ENCODE results near the gene TMEM17. TPM values are rescaled to one million over a fixed set of nuclear protein-coding genes. Genes with fewer than 3 reads are reported as not detected.
"Not testable (repeated sequence)": the region's sequence is repeated elsewhere in the genome, so short reads cannot be mapped to it uniquely, and the experiment has no call there.

Gene TMEM17
- polyA plus RNA-seq, 3 donors = 0.08 to 0.26 (median 0.10) TPM

GRCh38 chr2:62525549-62526269 lies 19.7 kb upstream of the TMEM17 start:
- Histone ChIP-seq H3K9me3 (replicated peaks in 1 of 2; ENCODE audit: control insufficient read depth in 1 of 2, insufficient read depth in 1 of 2, low read length in 2 of 2) (peaks cover 0 to 7% of the 10 kb centered on the region in 2 donors), H2AFZ (ENCODE audit: insufficient read depth, low read depth, low read length, poor library complexity, severe bottlenecking) (no peak overlapping the region), H4K20me1 (ENCODE audit: insufficient read depth, low read length) (no peaks in the 10 kb centered on the region), H3K4me3 (replicated peaks in 1 of 3; ENCODE audit: low read depth in 2 of 3, low read length in 3 of 3) (no peak overlapping the region), H3K36me3 (replicated peaks in 1 of 2; ENCODE audit: control insufficient read depth in 1 of 2, insufficient read depth in 2 of 2, low read length in 2 of 2) (no peaks in the 10 kb centered on the region), H3K27me3 (ENCODE audit: control insufficient read depth in 2 of 2, insufficient read depth in 2 of 2, low read length in 2 of 2) (no peaks in the 10 kb centered on the region), H3K79me2 (ENCODE audit: insufficient read depth, low read length) (no peaks in the 10 kb centered on the region), H3K4me1 (ENCODE audit: control insufficient read depth in 1 of 2, insufficient read depth in 2 of 2, low read length in 2 of 2) (no peaks in the 10 kb centered on the region), H3K27ac (ENCODE audit: low read depth in 1 of 2, low read length in 2 of 2) (no peak overlapping the region), H3K4me2 (replicated peaks; ENCODE audit: extremely low read depth, low read length, poor library complexity, severe bottlenecking) (no peak overlapping the region), H3K9ac (ENCODE audit: insufficient read depth, low read length, poor library complexity, severe bottlenecking) (no peak overlapping the region)
- Mint-ChIP-seq H3K27ac (no peak overlapping the region), H3K27me3 (ENCODE audit: low read depth in 3 of 3) (peaks cover 0 to 2% (median 1%) of the 10 kb centered on the region in 3 donors), H3K4me3 (no peak overlapping the region), H3K4me1 (no peaks in the 10 kb centered on the region), H3K9me3 (peaks cover 0 to 9% (median 6%) of the 10 kb centered on the region in 7 donors), H3K36me3 (no peaks in the 10 kb centered on the region)
- DNase-seq = no peak
- intact Hi-C loops (cut with micrococcal nuclease) = no loop called here
- TF ChIP-seq, protein P1, sequence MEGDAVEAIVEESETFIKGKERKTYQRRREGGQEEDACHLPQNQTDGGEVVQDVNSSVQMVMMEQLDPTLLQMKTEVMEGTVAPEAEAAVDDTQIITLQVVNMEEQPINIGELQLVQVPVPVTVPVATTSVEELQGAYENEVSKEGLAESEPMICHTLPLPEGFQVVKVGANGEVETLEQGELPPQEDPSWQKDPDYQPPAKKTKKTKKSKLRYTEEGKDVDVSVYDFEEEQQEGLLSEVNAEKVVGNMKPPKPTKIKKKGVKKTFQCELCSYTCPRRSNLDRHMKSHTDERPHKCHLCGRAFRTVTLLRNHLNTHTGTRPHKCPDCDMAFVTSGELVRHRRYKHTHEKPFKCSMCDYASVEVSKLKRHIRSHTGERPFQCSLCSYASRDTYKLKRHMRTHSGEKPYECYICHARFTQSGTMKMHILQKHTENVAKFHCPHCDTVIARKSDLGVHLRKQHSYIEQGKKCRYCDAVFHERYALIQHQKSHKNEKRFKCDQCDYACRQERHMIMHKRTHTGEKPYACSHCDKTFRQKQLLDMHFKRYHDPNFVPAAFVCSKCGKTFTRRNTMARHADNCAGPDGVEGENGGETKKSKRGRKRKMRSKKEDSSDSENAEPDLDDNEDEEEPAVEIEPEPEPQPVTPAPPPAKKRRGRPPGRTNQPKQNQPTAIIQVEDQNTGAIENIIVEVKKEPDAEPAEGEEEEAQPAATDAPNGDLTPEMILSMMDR (IDR thresholded peaks at IDR 0.05) = no peak

GRCh38 chr2:62524293-62524941 lies 18.4 kb upstream of the TMEM17 start:
- DNase-seq = no peak
- no peaks in the 10 kb centered on the region for H3K36me3 ChIP-seq (replicated peaks in 1 of 2; ENCODE audit: control insufficient read depth in 1 of 2, insufficient read depth in 2 of 2, low read length in 2 of 2)
- Mint-ChIP-seq H3K4me1 (no peaks in the 10 kb centered on the region), H3K9me3 (peaks cover 2 to 13% (median 8%) of the 10 kb centered on the region in 7 donors), H3K36me3 (no peaks in the 10 kb centered on the region), H3K27ac (no peak overlapping the region), H3K27me3 (ENCODE audit: low read depth in 3 of 3) (peaks cover 0 to 2% (median 1%) of the 10 kb centered on the region in 3 donors), H3K4me3 (no peak overlapping the region)
- no peak overlapping the region for H3K4me3 ChIP-seq (replicated peaks in 1 of 3; ENCODE audit: low read depth in 2 of 3, low read length in 3 of 3)
- no peaks in the 10 kb centered on the region for H3K79me2 ChIP-seq (ENCODE audit: insufficient read depth, low read length)
- no CpG with 5 or more reads among the region's 5 CpGs for WGBS (ENCODE audit: insufficient coverage)
- H2AFZ ChIP-seq (ENCODE audit: insufficient read depth, low read depth, low read length, poor library complexity, severe bottlenecking) = no peak overlapping the region
- TF ChIP-seq, protein P1 (IDR thresholded peaks at IDR 0.05) = no peak
- no peak overlapping the region for H3K9ac ChIP-seq (ENCODE audit: insufficient read depth, low read length, poor library complexity, severe bottlenecking)
- no peak overlapping the region for H3K4me2 ChIP-seq (replicated peaks; ENCODE audit: extremely low read depth, low read length, poor library complexity, severe bottlenecking)
- peaks cover 0 to 7% of the 10 kb centered on the region in 2 donors for H3K9me3 ChIP-seq (replicated peaks in 1 of 2; ENCODE audit: control insufficient read depth in 1 of 2, insufficient read depth in 1 of 2, low read length in 2 of 2)
- no peaks in the 10 kb centered on the region for H3K27me3 ChIP-seq (ENCODE audit: control insufficient read depth in 2 of 2, insufficient read depth in 2 of 2, low read length in 2 of 2)
- no peak overlapping the region for H3K27ac ChIP-seq (ENCODE audit: low read depth in 1 of 2, low read length in 2 of 2)
- H3K4me1 ChIP-seq (ENCODE audit: control insufficient read depth in 1 of 2, insufficient read depth in 2 of 2, low read length in 2 of 2) = no peaks in the 10 kb centered on the region
- no peaks in the 10 kb centered on the region for H4K20me1 ChIP-seq (ENCODE audit: insufficient read depth, low read length)
- intact Hi-C loops (cut with micrococcal nuclease) = no loop called here

DNA sequence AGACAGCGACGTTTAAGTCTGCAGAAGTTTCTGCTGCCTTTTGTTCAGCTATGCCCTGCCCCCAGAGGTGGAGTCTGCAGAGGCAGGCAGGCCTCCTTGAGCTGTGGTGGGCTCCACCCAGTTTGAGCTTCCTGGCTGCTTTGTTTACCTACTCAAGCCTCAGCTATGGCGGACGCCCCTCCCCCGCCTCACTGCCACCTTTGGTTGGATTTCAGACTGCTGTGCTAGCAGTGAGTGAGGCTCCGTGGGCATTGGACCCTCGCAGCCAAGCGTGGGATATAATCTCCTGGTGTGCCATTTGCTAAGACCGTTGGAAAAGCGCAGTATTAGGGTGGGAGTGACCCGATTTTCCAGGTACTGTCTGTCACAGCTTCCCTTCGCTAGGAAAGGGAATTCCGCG lies 15.1 kb upstream of the TMEM17 start:
- peaks cover 2 to 21% (median 16%) of the 10 kb centered on the region in 7 donors for H3K9me3 Mint-ChIP-seq
- H3K27ac Mint-ChIP-seq; H3K4me3 Mint-ChIP-seq; H3K4me2 ChIP-seq (replicated peaks; ENCODE audit: extremely low read depth, low read length, poor library complexity, severe bottlenecking); H3K27me3 ChIP-seq (ENCODE audit: control insufficient read depth in 2 of 2, insufficient read depth in 2 of 2, low read length in 2 of 2); H4K20me1 ChIP-seq (ENCODE audit: insufficient read depth, low read length); H3K9me3 ChIP-seq (replicated peaks in 1 of 2; ENCODE audit: control insufficient read depth in 1 of 2, insufficient read depth in 1 of 2, low read length in 2 of 2); H3K36me3 ChIP-seq (replicated peaks in 1 of 2; ENCODE audit: control insufficient read depth in 1 of 2, insufficient read depth in 2 of 2, low read length in 2 of 2); H3K4me3 ChIP-seq (replicated peaks in 1 of 3; ENCODE audit: low read depth in 2 of 3, low read length in 3 of 3); DNase-seq; H3K27me3 Mint-ChIP-seq (ENCODE audit: low read depth in 3 of 3); intact Hi-C loops (cut with micrococcal nuclease); H3K4me1 ChIP-seq (ENCODE audit: control insufficient read depth in 1 of 2, insufficient read depth in 2 of 2, low read length in 2 of 2); H3K4me1 Mint-ChIP-seq; H3K27ac ChIP-seq (ENCODE audit: low read depth in 1 of 2, low read length in 2 of 2); H3K9ac ChIP-seq (ENCODE audit: insufficient read depth, low read length, poor library complexity, severe bottlenecking); H3K79me2 ChIP-seq (ENCODE audit: insufficient read depth, low read length); H2AFZ ChIP-seq (ENCODE audit: insufficient read depth, low read depth, low read length, poor library complexity, severe bottlenecking); H3K36me3 Mint-ChIP-seq: not testable (repeated sequence)
- WGBS (ENCODE audit: insufficient coverage) = 95% methylated on average over 10 of the region's 14 CpGs

Data from CD14-positive monocyte (primary cell).